Astrocyte (in vitro differentiated cells and primary cell): ENCODE data around the gene FAM13A.

Experiments
- CTCF ChIP-seq: IDR thresholded peaks from 2 replicates; pipeline ENCODE4 v1.5.1; 2011; ENCODE audit warnings: low read depth, mild to moderate bottlenecking, inconsistent platforms, low read length, moderate library complexity; ENCODE audit not compliant: insufficient read depth
- EZH2 ChIP-seq: IDR thresholded peaks from 2 replicates; pipeline ENCODE4 v1.6.1; 2012; ENCODE audit warnings: mild to moderate bottlenecking, low read length, inconsistent platforms; ENCODE audit not compliant: insufficient read depth

DNA sequence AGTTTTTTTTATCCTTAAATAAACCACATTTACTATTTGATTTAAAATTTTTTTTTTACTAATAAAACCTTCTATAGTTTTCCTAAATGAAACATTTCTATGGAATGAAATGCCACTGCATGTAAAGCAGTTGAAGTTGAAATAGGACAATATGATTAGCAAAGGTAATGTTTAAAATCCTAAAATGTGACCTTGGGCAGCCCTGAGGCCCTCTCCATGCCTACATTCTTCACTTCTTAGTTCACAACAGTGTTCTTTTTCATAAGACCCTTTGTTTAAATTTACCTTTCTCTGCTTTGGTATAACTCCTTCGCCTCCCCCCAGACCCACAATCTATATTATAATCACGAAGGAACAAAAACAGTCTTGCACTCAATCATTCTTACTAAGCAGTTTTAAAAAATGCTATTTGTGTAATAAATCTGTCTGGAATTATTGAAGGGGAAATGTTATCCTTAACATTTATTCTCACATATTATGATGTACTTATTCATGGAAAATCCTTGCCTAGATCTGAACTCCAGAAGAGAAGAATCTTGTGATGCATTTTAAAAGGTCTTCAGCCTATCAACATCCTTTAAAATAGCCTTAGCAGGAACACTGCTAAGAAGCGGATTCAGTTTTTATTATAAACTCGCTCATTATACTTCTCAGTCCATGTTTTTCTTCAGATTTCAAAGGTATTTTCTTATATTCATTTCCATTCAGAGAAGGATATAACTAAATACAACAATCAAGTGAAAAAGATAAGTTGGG, 234.8 kb downstream of the FAM13A start:
- TF ChIP-seq CTCF (no peak), EZH2 (no peak)
